Lower leg skin (tissue), 3 donors: ENCODE data around the gene JPT2.

Experiments
- POLR2A ChIP-seq, 2 donors: fragments of 450-650 bp; IDR thresholded peaks; one replicate each; pipeline ENCODE4 v1.6.1; 2016 to 2017; ENCODE audit warnings: antibody characterized with exemption in 2 of 2, mild to moderate bottlenecking in 1 of 2, moderate library complexity in 1 of 2
- TF ChIP-seq, protein P1 (sequence below), 3 donors: fragments of 450-650 bp; IDR thresholded peaks; one replicate each; pipeline ENCODE4 v1.5.1; 2016; ENCODE audit warnings: antibody characterized with exemption in 3 of 3, mild to moderate bottlenecking in 3 of 3, moderate library complexity in 2 of 3

DNA sequence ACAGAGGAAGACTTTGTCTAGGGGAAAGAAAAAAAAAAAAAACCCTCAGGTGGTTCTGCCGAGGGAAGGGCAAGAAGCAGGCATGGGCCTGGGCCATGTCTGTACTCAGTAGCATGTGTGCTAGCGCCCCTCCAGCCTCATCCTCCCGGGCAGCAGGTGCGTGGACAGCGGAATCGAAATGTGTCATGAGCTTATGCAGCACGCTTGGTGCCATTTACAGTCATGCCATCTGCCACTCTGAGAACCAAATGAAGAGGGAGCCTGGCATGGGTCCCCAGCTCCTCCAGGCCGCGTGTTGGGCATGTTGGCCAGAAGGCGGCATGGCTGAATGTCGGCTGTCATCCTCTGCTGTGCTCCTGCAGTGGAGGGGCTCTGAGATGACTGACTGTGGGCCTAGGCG lies 34.6 kb upstream of the JPT2 start:
- TF ChIP-seq, protein P1, sequence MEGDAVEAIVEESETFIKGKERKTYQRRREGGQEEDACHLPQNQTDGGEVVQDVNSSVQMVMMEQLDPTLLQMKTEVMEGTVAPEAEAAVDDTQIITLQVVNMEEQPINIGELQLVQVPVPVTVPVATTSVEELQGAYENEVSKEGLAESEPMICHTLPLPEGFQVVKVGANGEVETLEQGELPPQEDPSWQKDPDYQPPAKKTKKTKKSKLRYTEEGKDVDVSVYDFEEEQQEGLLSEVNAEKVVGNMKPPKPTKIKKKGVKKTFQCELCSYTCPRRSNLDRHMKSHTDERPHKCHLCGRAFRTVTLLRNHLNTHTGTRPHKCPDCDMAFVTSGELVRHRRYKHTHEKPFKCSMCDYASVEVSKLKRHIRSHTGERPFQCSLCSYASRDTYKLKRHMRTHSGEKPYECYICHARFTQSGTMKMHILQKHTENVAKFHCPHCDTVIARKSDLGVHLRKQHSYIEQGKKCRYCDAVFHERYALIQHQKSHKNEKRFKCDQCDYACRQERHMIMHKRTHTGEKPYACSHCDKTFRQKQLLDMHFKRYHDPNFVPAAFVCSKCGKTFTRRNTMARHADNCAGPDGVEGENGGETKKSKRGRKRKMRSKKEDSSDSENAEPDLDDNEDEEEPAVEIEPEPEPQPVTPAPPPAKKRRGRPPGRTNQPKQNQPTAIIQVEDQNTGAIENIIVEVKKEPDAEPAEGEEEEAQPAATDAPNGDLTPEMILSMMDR (IDR thresholded peaks at IDR 0.05), result no peak
- TF ChIP-seq POLR2A (IDR thresholded peaks at IDR 0.05), result no peak
